ENCODE results near the gene ATP6V0A4. TPM values are rescaled to one million over a fixed set of nuclear protein-coding genes. Genes with fewer than 3 reads are reported as not detected.
"Not testable (repeated sequence)": the region's sequence is repeated elsewhere in the genome, so short reads cannot be mapped to it uniquely, and the experiment has no call there.

ATP6V0A4 gene
- total RNA-seq, 2 donors from 2014 or later = 0.29 to 0.44 TPM

DNA sequence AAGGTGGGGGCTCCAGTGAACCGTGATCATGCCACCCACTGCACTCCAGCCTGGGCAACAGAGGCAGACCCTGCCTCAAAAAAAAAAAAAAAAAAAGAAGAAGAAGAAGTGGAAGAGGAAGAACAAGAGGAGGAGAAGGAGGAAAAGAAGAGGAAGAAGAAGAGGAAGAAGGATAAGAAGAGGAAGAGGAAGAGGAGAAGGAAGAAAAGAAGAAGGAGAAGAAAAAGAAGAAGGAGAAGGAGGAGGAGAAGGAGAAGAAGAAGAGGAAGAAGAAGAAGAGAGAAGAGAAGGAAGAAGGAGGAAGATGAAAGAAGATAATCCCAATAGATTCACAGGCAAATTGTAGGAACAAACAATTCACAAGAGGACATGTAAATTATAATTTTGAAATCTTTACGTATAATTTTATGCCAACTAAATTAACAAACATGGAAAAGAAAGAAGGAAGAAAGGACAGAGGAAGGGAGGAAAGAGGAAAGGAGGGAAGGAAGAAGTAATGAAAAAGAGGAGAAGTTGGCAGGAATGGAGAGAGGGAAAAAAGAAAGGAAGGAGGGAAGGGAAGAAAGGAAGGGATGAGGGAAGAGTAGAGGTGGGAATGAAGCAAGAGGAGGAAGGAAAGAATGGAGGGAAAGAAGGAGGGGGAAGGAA lies 100.3 kb downstream of the ATP6V0A4 start:
- no peaks in the 10 kb centered on the region for H3K36me3 Mint-ChIP-seq (ENCODE audit: low read depth)
- Histone ChIP-seq H3K27me3 (ENCODE audit: control insufficient read depth, insufficient read depth, low read length, poor library complexity, severe bottlenecking) (no peaks in the 10 kb centered on the region), H3K4me3 (ENCODE audit: low read length) (no peak overlapping the region), H3K9me3 (ENCODE audit: control insufficient read depth, low read length) (no peaks in the 10 kb centered on the region), H3K27ac (ENCODE audit: low read depth, low read length) (no peak overlapping the region), H3K4me1 (ENCODE audit: control insufficient read depth, insufficient read depth, low read length) (no peaks in the 10 kb centered on the region), H3K36me3 (ENCODE audit: control insufficient read depth, insufficient read depth, low read length) (no peaks in the 10 kb centered on the region), H3K9ac (ENCODE audit: extremely low read depth, low read length, poor library complexity, severe bottlenecking) (no peak overlapping the region)
- DNase-seq = no peak
- no peaks in the 10 kb centered on the region for H3K9me3 Mint-ChIP-seq
- no peaks in the 10 kb centered on the region for H3K27me3 Mint-ChIP-seq (ENCODE audit: insufficient read depth)
- WGBS, 2 experiments (ENCODE audit: insufficient coverage in 1 of 2, insufficient read length in 1 of 2) = 73 to 83% methylated on average over 1 of the region's 2 CpGs
- no peak overlapping the region for H3K4me3 Mint-ChIP-seq
- H3K4me1 Mint-ChIP-seq = no peaks in the 10 kb centered on the region
- no peak overlapping the region for H3K27ac Mint-ChIP-seq
- TF ChIP-seq, protein P1, sequence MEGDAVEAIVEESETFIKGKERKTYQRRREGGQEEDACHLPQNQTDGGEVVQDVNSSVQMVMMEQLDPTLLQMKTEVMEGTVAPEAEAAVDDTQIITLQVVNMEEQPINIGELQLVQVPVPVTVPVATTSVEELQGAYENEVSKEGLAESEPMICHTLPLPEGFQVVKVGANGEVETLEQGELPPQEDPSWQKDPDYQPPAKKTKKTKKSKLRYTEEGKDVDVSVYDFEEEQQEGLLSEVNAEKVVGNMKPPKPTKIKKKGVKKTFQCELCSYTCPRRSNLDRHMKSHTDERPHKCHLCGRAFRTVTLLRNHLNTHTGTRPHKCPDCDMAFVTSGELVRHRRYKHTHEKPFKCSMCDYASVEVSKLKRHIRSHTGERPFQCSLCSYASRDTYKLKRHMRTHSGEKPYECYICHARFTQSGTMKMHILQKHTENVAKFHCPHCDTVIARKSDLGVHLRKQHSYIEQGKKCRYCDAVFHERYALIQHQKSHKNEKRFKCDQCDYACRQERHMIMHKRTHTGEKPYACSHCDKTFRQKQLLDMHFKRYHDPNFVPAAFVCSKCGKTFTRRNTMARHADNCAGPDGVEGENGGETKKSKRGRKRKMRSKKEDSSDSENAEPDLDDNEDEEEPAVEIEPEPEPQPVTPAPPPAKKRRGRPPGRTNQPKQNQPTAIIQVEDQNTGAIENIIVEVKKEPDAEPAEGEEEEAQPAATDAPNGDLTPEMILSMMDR (conservative IDR thresholded peaks at IDR 0.05) = no peak

DNA sequence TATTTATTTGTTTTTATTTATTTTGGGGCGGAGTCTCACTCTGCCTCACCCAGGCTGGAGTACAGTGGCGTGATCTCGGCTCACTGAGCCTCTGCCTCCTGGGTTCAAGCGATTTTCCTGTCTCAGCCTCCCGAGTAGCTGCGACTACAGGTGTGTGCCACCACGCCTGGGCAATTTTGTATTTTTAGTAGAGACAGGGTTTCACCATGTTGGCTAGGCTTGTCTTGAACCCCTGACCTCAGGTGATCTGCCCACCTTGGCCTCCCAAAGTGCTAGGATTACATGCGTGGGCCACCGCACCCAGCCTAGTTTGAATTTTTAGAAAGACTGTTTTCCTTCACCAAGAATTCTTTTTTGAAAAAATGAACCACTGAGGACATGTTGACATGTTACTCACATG lies 102.2 kb downstream of the ATP6V0A4 start:
- DNase-seq; H3K9ac ChIP-seq (ENCODE audit: extremely low read depth, low read length, poor library complexity, severe bottlenecking); H3K27ac Mint-ChIP-seq; H3K27me3 ChIP-seq (ENCODE audit: control insufficient read depth, insufficient read depth, low read length, poor library complexity, severe bottlenecking); H3K36me3 Mint-ChIP-seq (ENCODE audit: low read depth); H3K27ac ChIP-seq (ENCODE audit: low read depth, low read length); H3K4me3 Mint-ChIP-seq; H3K27me3 Mint-ChIP-seq (ENCODE audit: insufficient read depth); H3K4me1 Mint-ChIP-seq; H3K9me3 ChIP-seq (ENCODE audit: control insufficient read depth, low read length); H3K36me3 ChIP-seq (ENCODE audit: control insufficient read depth, insufficient read depth, low read length); H3K9me3 Mint-ChIP-seq; H3K4me1 ChIP-seq (ENCODE audit: control insufficient read depth, insufficient read depth, low read length); H3K4me3 ChIP-seq (ENCODE audit: low read length): not testable (repeated sequence)
- WGBS, 2 experiments (ENCODE audit: insufficient coverage in 1 of 2, insufficient read length in 1 of 2) = 94 to 100% methylated on average over 6 to 9 of the region's 9 CpGs

GRCh38 chr7:138695106-138695505 lies 102.9 kb downstream of the ATP6V0A4 start:
- Histone ChIP-seq H3K9me3 (ENCODE audit: control insufficient read depth, low read length) (no peaks in the 10 kb centered on the region), H3K27me3 (ENCODE audit: control insufficient read depth, insufficient read depth, low read length, poor library complexity, severe bottlenecking) (no peaks in the 10 kb centered on the region), H3K4me1 (ENCODE audit: control insufficient read depth, insufficient read depth, low read length) (no peaks in the 10 kb centered on the region), H3K4me3 (ENCODE audit: low read length) (no peak overlapping the region), H3K9ac (ENCODE audit: extremely low read depth, low read length, poor library complexity, severe bottlenecking) (no peak overlapping the region), H3K27ac (ENCODE audit: low read depth, low read length) (no peak overlapping the region), H3K36me3 (ENCODE audit: control insufficient read depth, insufficient read depth, low read length) (no peaks in the 10 kb centered on the region)
- Mint-ChIP-seq H3K4me1 (no peaks in the 10 kb centered on the region), H3K4me3 (no peak overlapping the region), H3K27ac (no peak overlapping the region), H3K36me3 (ENCODE audit: low read depth) (no peaks in the 10 kb centered on the region), H3K9me3 (no peaks in the 10 kb centered on the region), H3K27me3 (ENCODE audit: insufficient read depth) (no peaks in the 10 kb centered on the region)
- no peak for DNase-seq
- WGBS, 2 experiments (ENCODE audit: insufficient coverage in 1 of 2, insufficient read length in 1 of 2) = 89 to 94% methylated on average over 1 to 4 of the region's 4 CpGs
- TF ChIP-seq, protein P1 (conservative IDR thresholded peaks at IDR 0.05) = no peak

- DNase-seq = no peak
- Mint-ChIP-seq H3K27me3 (ENCODE audit: insufficient read depth) (no peaks in the 10 kb centered on the region), H3K4me3 (no peak overlapping the region), H3K9me3 (no peaks in the 10 kb centered on the region), H3K4me1 (no peaks in the 10 kb centered on the region), H3K36me3 (ENCODE audit: low read depth) (no peaks in the 10 kb centered on the region), H3K27ac (no peak overlapping the region)
- TF ChIP-seq, protein P1 (conservative IDR thresholded peaks at IDR 0.05) = no peak
- Histone ChIP-seq H3K36me3 (ENCODE audit: control insufficient read depth, insufficient read depth, low read length) (no peaks in the 10 kb centered on the region), H3K27me3 (ENCODE audit: control insufficient read depth, insufficient read depth, low read length, poor library complexity, severe bottlenecking) (no peaks in the 10 kb centered on the region), H3K4me1 (ENCODE audit: control insufficient read depth, insufficient read depth, low read length) (no peaks in the 10 kb centered on the region), H3K9me3 (ENCODE audit: control insufficient read depth, low read length) (no peaks in the 10 kb centered on the region), H3K4me3 (ENCODE audit: low read length) (no peak overlapping the region), H3K27ac (ENCODE audit: low read depth, low read length) (no peak overlapping the region), H3K9ac (ENCODE audit: extremely low read depth, low read length, poor library complexity, severe bottlenecking) (no peak overlapping the region)
- 88 to 96% methylated on average over 3 to 5 of the region's 5 CpGs for WGBS, 2 experiments (ENCODE audit: insufficient coverage in 1 of 2, insufficient read length in 1 of 2)
Observed at GRCh38 chr7:138691178-138691577, 106.8 kb downstream of the ATP6V0A4 start.
